H9 (cell line): ENCODE data around the gene CEP152. TPM values are rescaled to one million over a fixed set of nuclear protein-coding genes. Genes with fewer than 3 reads are reported as not detected.

Experiments used
- DNase-seq: peaks from one replicate; pipeline ENCODE4 v3.0.0-alpha.2; 2017
- H2AFZ ChIP-seq: one replicate; pipeline ENCODE4 v1.6.1; 2013; ENCODE audit warnings: mild to moderate bottlenecking, low read length, control low read depth, moderate library complexity
- H2AK5ac ChIP-seq: 2 replicates; pipeline ENCODE4 v1.6.1; 2013; ENCODE audit warnings: low read length, control low read depth, mixed read lengths; ENCODE audit not compliant: insufficient read length
- H2BK120ac ChIP-seq: one replicate; pipeline ENCODE4 v1.6.1; 2013; ENCODE audit warnings: low read depth, mild to moderate bottlenecking, low read length, control low read depth, inconsistent platforms; ENCODE audit not compliant: poor library complexity, severe bottlenecking
- H2BK12ac ChIP-seq: 2 replicates; pipeline ENCODE4 v1.6.1; 2013; ENCODE audit warnings: low read length, control low read depth, mixed read lengths, low read depth; ENCODE audit not compliant: insufficient read length
- H2BK15ac ChIP-seq: 2 replicates; pipeline ENCODE4 v1.6.1; 2013; ENCODE audit warnings: low read depth, low read length, control low read depth
- H2BK20ac ChIP-seq: one replicate; pipeline ENCODE4 v1.6.1; 2013; ENCODE audit warnings: low read depth, mild to moderate bottlenecking, low read length, control low read depth, inconsistent platforms; ENCODE audit not compliant: poor library complexity, severe bottlenecking
- H2BK5ac ChIP-seq: 2 replicates; pipeline ENCODE4 v1.6.1; 2013; ENCODE audit warnings: low read length, control low read depth, mixed read lengths; ENCODE audit not compliant: insufficient read length
- H3K14ac ChIP-seq: 2 replicates; pipeline ENCODE4 v1.6.1; 2013; ENCODE audit warnings: low read length, control low read depth; ENCODE audit not compliant: insufficient read depth
- H3K18ac ChIP-seq: 2 replicates; pipeline ENCODE4 v1.6.1; 2013; ENCODE audit warnings: low read depth, mild to moderate bottlenecking, mixed read lengths, low read length, control low read depth; ENCODE audit not compliant: insufficient read length
- H3K23ac ChIP-seq: 2 replicates; pipeline ENCODE4 v1.6.1; 2013; ENCODE audit warnings: low read length, control low read depth, mixed read lengths, low read depth; ENCODE audit not compliant: insufficient read length
- H3K23me2 ChIP-seq: 2 replicates; pipeline ENCODE4 v1.6.1; 2013; ENCODE audit warnings: low read depth, mild to moderate bottlenecking, mixed read lengths, low read length, control low read depth; ENCODE audit not compliant: insufficient read length, poor library complexity, severe bottlenecking
- H3K27ac ChIP-seq: 2 replicates; pipeline ENCODE4 v1.5.1; 2013; ENCODE audit warnings: low read length, control low read depth, mixed read lengths, low read depth; ENCODE audit not compliant: insufficient read length
- H3K27me3 ChIP-seq: 2 replicates; pipeline ENCODE4 v1.6.1; 2013; ENCODE audit warnings: low read length, control low read depth, inconsistent platforms; ENCODE audit not compliant: insufficient read depth
- H3K4ac ChIP-seq: 2 replicates; pipeline ENCODE4 v1.6.1; 2013; ENCODE audit warnings: low read depth, mild to moderate bottlenecking, control low read depth, inconsistent platforms, low read length, moderate library complexity
- H3K4me1 ChIP-seq: 2 replicates; pipeline ENCODE4 v1.6.1; 2013; ENCODE audit warnings: low read length, control low read depth, inconsistent platforms; ENCODE audit not compliant: insufficient read depth
- H3K4me2 ChIP-seq: 2 replicates; pipeline ENCODE4 v1.6.1; 2013; ENCODE audit warnings: low read length, control low read depth, mixed read lengths; ENCODE audit not compliant: insufficient read length, insufficient read depth
- H3K56ac ChIP-seq: 2 replicates; pipeline ENCODE4 v1.6.1; 2013; ENCODE audit warnings: low read depth, mild to moderate bottlenecking, mixed read lengths, low read length, control low read depth; ENCODE audit not compliant: insufficient read length
- H3K79me1 ChIP-seq: 2 replicates; pipeline ENCODE4 v1.6.1; 2013; ENCODE audit warnings: low read depth, mild to moderate bottlenecking, moderate library complexity, low read length, control low read depth, inconsistent platforms; ENCODE audit not compliant: insufficient read depth, poor library complexity, severe bottlenecking
- H3K79me2 ChIP-seq: 2 replicates; pipeline ENCODE4 v1.6.1; 2013; ENCODE audit warnings: low read length, control low read depth, inconsistent platforms; ENCODE audit not compliant: insufficient read depth
- H3K9ac ChIP-seq: 2 replicates; pipeline ENCODE4 v1.6.1; 2013; ENCODE audit warnings: low read length, control low read depth, mixed read lengths; ENCODE audit not compliant: insufficient read length; ENCODE audit errors: extremely low read depth
- H3K9me3 ChIP-seq: one replicate; pipeline ENCODE4 v1.6.1; 2013; ENCODE audit warnings: low read depth, low read length, inconsistent platforms; ENCODE audit not compliant: control insufficient read depth
- H3T11ph ChIP-seq: one replicate; pipeline ENCODE4 v1.6.1; 2013; ENCODE audit warnings: mild to moderate bottlenecking, low read length, control low read depth, inconsistent platforms
- H4K20me1 ChIP-seq: one replicate; pipeline ENCODE4 v1.6.1; 2013; ENCODE audit not compliant: control insufficient read depth, insufficient read length, insufficient read depth
- H4K5ac ChIP-seq: 2 replicates; pipeline ENCODE4 v1.6.1; 2013; ENCODE audit warnings: low read depth, mild to moderate bottlenecking, mixed read lengths, low read length, control low read depth; ENCODE audit not compliant: insufficient read length
- H4K8ac ChIP-seq: replicated peaks from 2 replicates; pipeline ENCODE4 v1.6.1; 2013; ENCODE audit warnings: low read length, control low read depth, mixed read lengths, low read depth; ENCODE audit not compliant: insufficient read length
- H4K91ac ChIP-seq: 2 replicates; pipeline ENCODE4 v1.6.1; 2013; ENCODE audit warnings: low read depth, mild to moderate bottlenecking, moderate library complexity, mixed read lengths, low read length, control low read depth; ENCODE audit not compliant: insufficient read length
- H3K27ac Mint-ChIP-seq, 3 experiments: 2 replicates in 2 of 3; 3 replicates in 1 of 3; pipeline ENCODE4 v1.8.0; 2020 to 2021; ENCODE audit warnings: mixed read lengths in 3 of 3, mild to moderate bottlenecking in 1 of 3, moderate library complexity in 1 of 3
- H3K27me3 Mint-ChIP-seq: 2 replicates; pipeline ENCODE4 v1.8.0; 2021; ENCODE audit warnings: low read depth, mild to moderate bottlenecking, moderate library complexity, mixed read lengths
- H3K36me3 Mint-ChIP-seq, 3 experiments: 2 replicates in 2 of 3; 3 replicates in 1 of 3; pipeline ENCODE4 v1.8.0; 2020 to 2021; ENCODE audit warnings: low read depth in 3 of 3, mixed read lengths in 3 of 3; ENCODE audit not compliant: insufficient read depth in 1 of 3
- H3K4me1 Mint-ChIP-seq, 2 experiments: 2 replicates each; pipeline ENCODE4 v1.8.0; 2020; ENCODE audit warnings: mixed read lengths in 2 of 2
- H3K4me3 Mint-ChIP-seq, 2 experiments: 2 replicates in 1 of 2; 3 replicates in 1 of 2; pipeline ENCODE4 v1.8.0; 2020 to 2021; ENCODE audit warnings: mild to moderate bottlenecking in 2 of 2, mixed read lengths in 2 of 2, moderate library complexity in 1 of 2
- H3K9me3 Mint-ChIP-seq, 2 experiments: 2 replicates in 1 of 2; 3 replicates in 1 of 2; pipeline ENCODE4 v1.8.0; 2020; ENCODE audit warnings: mild to moderate bottlenecking in 2 of 2, mixed read lengths in 2 of 2, moderate library complexity in 1 of 2
- WGBS: extraction: QIAGEN DNeasy Blood & Tissue Kit; methylation state at CpG from one replicate; pipeline ENCODE4 v1.1.7; 2013; ENCODE audit warnings: missing lambda C conversion rate, low lambda C conversion rate, mixed read lengths; ENCODE audit not compliant: insufficient read length; ENCODE audit errors: extremely low coverage; 5-methylcytosine and 5-hydroxymethylcytosine counted together
- total RNA-seq: library from RNA; stranded (reverse); gene quantifications from 2 replicates; pipeline ENCODE4 v1.2.1, GENCODE V29; 2021
- TF ChIP-seq, protein P1 (sequence below): fragments of 200-600 bp; sonication (generic); conservative IDR thresholded peaks from 3 replicates; pipeline ENCODE4 v1.8.0; 2021; ENCODE audit warnings: antibody characterized with exemption, mild to moderate bottlenecking

Gene CEP152
- total RNA-seq, 1 experiment from 2014 or later = 10.9 TPM

DNA sequence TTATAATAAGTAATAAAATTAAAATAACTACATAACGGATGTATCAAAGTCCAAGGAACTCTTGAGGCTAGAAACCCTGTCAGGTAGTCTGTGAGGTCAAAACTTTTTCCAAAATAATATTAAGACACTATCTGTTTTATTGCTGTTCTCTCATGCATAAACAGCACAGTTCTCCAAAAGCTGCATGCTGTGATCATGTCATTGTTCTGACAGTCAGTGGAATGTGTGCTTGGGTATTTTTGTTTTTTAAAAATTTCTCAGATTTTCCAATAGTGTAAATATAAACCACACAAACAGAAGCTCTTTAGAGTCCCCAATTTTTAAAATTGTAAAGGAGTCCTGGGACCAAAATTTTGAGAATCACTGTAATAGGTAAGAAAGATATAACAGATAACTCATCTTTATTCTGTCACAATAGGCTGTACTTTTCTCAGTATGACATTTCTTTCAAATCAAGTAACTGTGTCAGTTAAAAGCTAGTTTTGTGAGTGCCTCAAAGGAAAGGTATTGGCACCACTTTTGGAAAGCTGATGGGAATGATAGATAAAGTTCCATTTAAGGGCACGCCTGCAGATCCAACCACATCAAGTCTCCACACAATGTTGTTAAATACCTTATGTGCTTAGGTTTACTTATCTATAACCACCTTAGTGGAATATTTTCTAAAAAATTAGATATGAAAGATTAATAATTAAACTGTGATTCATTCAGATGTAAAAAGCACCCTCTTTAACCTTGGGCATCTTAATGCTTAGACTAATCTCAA, 49.3 kb downstream of the CEP152 start:
- Histone ChIP-seq H3K23me2 (no peaks in the 10 kb centered on the region), H3K4ac (no peak overlapping the region), H3K4me2 (no peak overlapping the region), H3K18ac (no peak overlapping the region), H2AFZ (no peak overlapping the region), H4K5ac (no peak overlapping the region), H2BK15ac (no peak overlapping the region), H3K27me3 (no peaks in the 10 kb centered on the region), H2BK20ac (no peak overlapping the region), H3K9ac (no peak overlapping the region), H3T11ph (no peak overlapping the region), H4K8ac (no peak overlapping the region), H3K14ac (no peak overlapping the region), H3K56ac (no peak overlapping the region), H2BK120ac (no peak overlapping the region), H3K79me2 (no peaks in the 10 kb centered on the region), H3K79me1 (no peaks in the 10 kb centered on the region), H3K4me1 (peaks cover 1% of the 10 kb centered on the region; the same call in 1 of the 2 replicates), H3K9me3 (no peaks in the 10 kb centered on the region), H2AK5ac (no peak overlapping the region), H4K20me1 (no peaks in the 10 kb centered on the region), H2BK5ac (no peak overlapping the region), H3K23ac (no peak overlapping the region), H4K91ac (no peak overlapping the region), H3K27ac (no peak overlapping the region), H2BK12ac (no peak overlapping the region)
- Mint-ChIP-seq H3K27me3 (no peaks in the 10 kb centered on the region), H3K4me1 (peaks cover 12% of the 10 kb centered on the region in 2 experiments), H3K4me3 (no peak overlapping the region), H3K27ac (no peak overlapping the region), H3K36me3 (peaks cover 9 to 17% (median 15%) of the 10 kb centered on the region in 3 experiments; a peak in 6 of 7 replicates), H3K9me3 (no peaks in the 10 kb centered on the region)
- DNase-seq = no peak
- TF ChIP-seq, protein P1, sequence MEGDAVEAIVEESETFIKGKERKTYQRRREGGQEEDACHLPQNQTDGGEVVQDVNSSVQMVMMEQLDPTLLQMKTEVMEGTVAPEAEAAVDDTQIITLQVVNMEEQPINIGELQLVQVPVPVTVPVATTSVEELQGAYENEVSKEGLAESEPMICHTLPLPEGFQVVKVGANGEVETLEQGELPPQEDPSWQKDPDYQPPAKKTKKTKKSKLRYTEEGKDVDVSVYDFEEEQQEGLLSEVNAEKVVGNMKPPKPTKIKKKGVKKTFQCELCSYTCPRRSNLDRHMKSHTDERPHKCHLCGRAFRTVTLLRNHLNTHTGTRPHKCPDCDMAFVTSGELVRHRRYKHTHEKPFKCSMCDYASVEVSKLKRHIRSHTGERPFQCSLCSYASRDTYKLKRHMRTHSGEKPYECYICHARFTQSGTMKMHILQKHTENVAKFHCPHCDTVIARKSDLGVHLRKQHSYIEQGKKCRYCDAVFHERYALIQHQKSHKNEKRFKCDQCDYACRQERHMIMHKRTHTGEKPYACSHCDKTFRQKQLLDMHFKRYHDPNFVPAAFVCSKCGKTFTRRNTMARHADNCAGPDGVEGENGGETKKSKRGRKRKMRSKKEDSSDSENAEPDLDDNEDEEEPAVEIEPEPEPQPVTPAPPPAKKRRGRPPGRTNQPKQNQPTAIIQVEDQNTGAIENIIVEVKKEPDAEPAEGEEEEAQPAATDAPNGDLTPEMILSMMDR = no peak
- WGBS = no CpG with 5 or more reads among the region's 2 CpGs
